ENCODE data around the gene GSN.

DNA sequence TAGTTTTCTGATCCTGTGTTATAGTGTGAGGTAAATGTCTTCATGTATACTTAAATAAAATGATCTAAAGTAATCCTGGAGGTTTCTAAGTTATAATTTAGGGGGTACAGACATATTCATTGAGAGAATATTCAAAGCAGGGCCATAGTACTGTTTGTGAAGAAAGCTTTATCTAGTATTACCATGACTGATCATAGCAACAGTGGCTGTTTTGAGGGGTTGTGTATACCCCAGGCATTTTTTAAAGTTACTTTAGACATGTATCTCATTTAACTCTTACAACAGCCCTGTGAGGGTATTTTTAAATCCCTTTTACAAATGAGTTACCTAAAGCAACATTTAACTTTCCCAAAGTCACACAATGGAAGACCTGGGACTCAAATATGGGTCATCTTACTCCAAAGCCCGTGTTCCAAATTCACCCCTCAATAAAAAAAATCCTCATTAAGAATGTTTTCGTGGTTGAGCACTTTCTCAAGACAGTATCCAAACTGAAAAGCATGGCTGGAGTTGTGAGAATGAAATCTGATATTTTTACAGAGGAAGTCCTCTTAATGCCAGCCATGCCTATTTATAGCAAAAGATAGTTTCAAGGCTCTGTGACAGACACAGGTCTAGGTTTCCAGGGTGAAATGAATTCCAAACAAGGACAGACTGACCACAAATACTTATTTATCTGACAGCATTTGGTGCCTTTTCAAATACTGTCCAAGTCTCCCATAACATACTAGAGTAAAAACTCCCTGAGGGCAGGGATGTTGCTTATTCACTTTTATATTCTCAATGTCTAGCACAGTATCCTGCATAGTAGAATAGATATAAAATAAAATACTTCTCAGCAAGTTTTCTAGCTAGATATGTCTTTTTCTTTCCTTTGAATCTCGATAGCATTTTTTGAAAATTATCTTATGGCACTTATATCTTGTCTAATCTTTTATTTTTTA is 91.7 kb downstream of the GSN start:
- TF ChIP-seq CTCF (IDR thresholded peaks at IDR 0.05) = no peak
- no peak for TF ChIP-seq POLR2A (IDR thresholded peaks at IDR 0.05)
- TF ChIP-seq POLR2AphosphoS5 (IDR thresholded peaks at IDR 0.05) = no peak
- TF ChIP-seq EP300 (IDR thresholded peaks at IDR 0.05) = no peak
